ENCODE measurements around the gene FHAD1.
"Not testable (repeated sequence)": the region's sequence is repeated elsewhere in the genome, so short reads cannot be mapped to it uniquely, and the experiment has no call there.

The FHAD1 gene

GRCh38 chr1:15279576-15280230 is 32.7 kb downstream of the FHAD1 start:
- DNase-seq = no peak

DNA sequence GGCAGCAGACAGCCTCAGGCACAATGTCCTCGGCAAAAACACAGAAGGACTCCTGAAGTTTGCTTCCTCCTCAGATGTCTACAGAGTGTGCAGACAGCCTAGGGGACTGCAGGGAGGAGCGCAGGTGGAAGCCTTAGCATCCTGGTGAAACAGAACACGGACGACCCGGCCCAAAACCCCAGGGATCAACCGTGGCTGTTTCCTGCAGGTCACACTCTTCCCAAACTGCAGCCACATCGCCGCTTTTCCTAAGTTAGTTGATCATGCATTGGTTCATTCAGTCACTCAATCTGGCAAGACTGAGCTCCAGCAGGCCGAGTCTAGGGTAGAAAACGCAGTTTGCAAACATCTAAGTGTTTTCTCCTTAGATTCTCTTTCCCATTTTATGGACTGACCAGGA is 33.4 kb downstream of the FHAD1 start:
- no peak for DNase-seq

DNA sequence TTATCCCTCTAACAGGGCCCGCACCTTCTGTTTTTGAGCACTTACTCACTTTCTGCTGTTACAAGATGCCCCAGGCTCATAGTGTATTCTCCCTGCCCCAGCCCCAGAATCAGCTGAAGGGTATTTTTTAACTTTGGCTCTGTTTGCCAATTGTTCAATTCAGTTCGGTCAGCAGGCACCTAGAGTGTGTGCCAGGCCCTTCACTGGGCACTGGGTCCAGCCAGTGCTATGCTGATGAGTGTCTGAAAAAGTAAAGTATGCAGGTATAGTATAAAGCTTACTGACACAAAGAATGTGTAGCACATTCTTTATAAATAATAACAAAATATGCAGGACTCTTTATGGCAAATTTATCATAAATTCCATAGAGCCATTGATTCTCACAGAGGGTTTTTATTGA is 35.0 kb downstream of the FHAD1 start:
- no peak for DNase-seq

DNA sequence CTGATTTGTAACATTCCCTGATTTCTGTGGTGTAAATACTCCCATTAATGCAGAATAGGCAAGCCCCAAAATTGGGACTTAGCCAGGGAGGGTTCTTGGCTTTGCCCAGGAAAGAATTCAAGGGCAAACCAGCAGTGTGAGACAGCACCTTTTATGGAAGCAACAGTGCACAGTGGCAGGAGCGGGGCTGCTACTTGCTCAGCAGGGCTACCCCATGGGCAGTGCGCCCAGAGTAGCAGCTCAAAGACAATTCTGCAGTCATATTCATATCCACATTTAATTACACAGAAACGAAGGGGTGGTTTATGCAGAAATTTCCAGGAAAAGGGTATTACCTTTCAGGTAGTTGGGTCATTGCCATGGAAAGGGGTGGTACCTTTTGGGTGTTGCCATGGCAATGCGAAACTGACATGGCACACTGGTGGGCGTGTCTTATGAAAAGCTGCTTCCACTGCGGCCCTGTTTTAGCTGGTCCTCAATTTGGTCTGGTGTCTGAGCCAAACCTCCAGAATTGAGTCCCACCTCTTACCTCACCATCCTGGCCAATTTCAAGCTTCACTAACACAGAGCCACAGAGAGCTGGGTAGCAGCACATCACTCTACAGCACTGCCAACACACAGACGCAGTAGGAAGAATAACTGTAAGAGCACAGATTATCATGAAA is 35.9 kb downstream of the FHAD1 start:
- DNase-seq = no peak

DNA sequence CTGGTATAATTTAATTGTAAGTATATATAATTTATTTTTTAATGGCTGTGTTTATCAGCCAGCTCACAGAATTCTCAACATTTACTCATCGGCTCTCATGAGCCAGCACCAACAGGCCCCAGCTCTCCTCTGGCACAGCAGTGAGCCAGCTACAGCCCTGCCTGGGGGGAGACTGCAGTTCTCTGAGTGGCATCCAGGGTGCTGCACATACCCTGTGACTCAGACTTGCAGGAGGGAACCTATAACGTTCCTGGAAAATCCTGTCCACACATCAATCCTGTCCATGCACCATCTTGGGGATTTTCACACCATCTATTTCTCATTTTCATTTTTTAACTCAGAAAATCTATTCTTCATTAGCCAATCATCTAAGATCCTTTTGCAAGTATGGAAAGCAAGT is 36.5 kb downstream of the FHAD1 start:
- no peak for DNase-seq

GRCh38 chr1:15286452-15286851 is 39.4 kb downstream of the FHAD1 start:
- DNase-seq = no peak

GRCh38 chr1:15287035-15287979 is 40.3 kb downstream of the FHAD1 start:
- DNase-seq = no peak

DNA sequence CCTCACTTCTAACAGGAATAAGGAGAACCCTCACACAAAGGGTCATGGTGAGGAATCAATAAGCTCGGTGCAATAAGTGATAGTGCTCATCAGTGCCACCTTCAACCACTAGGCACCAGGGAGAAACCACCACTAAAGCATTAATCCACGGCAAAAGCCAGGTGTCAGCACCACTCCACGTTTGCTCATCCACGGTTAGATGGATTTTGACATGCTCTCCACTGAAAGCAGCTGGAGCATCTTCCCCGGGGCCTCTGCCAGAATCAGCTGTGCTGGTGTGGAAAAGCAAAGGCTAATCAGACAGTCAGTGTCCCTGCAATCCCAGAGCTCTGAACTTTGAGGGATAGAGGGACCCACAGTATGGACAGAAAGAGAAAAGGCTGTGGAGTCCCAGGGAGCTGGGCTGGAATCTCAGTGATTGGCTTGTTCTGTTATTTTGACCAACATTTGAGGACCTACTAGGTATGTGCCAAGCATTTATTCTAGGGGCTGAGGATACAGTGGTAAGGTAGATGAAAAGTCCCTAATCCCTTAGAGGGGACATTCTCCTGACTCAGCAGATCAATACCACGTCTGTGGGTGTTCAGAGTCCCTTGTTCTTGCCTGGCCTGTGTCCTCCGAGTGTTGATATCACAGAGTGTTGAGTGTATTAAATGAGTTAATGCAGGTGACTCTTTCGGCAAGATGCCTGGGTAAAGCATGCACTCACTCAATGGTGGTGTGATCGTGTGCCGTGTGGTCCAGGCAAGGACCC is 41.3 kb downstream of the FHAD1 start:
- DNase-seq = no peak

DNA sequence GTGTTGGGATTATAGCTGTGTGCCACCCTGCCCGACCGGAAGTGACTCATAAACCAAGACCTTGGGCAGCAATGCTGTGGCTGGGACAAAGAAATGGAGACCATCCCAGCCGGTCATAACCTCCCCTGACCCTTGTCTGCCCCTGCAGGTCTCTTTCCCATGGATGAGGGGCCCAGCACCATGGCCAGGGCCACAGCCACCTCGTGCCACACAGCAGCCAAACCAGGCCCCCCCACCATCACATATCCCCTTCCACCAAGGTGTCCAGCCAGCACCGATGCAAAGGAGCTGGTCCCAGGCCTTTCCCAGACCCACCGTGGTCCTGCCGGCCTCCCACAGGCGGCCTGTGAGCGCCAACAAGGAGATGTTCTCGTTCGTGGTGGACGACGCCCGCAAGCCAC is 42.2 kb downstream of the FHAD1 start:
- DNase-seq = no peak

- no peak for DNase-seq
These were observed 43.4 kb downstream of the FHAD1 start for GRCh38 chr1:15290382-15290781.

DNA sequence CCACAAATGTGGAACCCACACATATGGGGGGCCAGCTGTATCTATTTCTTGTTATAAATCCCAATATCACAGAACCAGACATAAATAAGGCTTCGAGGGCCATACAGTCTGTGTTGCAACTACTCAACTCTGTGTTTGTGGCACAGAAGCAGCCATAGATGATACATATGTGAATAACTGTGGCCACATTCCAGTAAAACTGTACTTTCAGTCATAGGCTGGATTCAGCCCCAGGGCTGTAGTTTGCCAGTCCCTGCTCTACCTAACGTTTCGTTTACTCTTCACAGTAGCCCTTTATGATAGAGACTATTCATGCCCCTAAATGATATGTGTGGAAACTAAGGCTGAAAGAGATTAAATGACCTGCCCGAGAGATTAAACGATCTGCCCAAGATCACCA is 48.7 kb downstream of the FHAD1 start:
- DNase-seq = no peak

- peak; percentile 2 for DNase-seq
These were observed 49.7 kb downstream of the FHAD1 start for GRCh38 chr1:15296585-15297321.

GRCh38 chr1:15297975-15298374 is 51.0 kb downstream of the FHAD1 start:
- DNase-seq = not testable (repeated sequence)

GRCh38 chr1:15299179-15299578 is 52.2 kb downstream of the FHAD1 start:
- DNase-seq = no peak

GRCh38 chr1:15299806-15300205 is 52.8 kb downstream of the FHAD1 start:
- no peak for DNase-seq

- DNase-seq = no peak
These were observed 56.9 kb downstream of the FHAD1 start for GRCh38 chr1:15303935-15304334.

DNA sequence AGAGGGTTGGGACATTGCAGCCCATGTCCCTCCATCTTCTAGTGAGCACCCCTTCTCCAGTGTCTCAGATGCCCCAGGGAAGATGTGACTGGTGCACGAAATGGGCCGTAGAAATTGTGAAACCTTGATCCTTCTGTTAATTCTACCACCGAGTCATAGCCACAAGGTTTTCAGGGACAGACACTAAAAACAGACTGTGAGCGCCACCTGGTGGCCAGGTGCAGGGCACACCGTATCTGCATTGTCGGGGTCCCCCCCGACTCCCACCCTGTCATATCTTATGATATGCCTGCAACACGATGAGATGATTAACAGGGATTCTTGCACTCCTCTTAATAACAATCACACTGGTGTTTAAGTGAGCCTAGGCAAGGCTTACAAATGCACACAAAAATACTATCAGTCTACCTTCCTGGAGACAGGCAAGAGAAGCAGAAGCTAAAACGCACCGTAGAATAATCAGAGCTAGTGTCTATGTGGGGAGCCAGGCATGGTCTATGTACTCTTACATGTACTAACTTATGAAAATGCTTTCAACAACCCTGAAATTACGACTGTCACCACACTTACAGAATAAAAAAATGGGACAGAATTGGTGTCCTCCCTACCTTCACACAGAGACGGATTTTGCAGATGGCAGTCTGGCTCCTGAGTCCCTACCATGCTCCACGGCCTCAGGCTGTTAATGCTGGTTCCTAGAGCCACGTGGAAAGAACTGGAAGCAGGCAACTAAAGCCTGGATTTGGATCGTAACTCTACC is 57.9 kb downstream of the FHAD1 start:
- no peak for DNase-seq

GRCh38 chr1:15305468-15305770 is 58.4 kb downstream of the FHAD1 start:
- DNase-seq = no peak

- DNase-seq = not testable (repeated sequence)
These were observed 59.3 kb downstream of the FHAD1 start for GRCh38 chr1:15306352-15306751.

DNA sequence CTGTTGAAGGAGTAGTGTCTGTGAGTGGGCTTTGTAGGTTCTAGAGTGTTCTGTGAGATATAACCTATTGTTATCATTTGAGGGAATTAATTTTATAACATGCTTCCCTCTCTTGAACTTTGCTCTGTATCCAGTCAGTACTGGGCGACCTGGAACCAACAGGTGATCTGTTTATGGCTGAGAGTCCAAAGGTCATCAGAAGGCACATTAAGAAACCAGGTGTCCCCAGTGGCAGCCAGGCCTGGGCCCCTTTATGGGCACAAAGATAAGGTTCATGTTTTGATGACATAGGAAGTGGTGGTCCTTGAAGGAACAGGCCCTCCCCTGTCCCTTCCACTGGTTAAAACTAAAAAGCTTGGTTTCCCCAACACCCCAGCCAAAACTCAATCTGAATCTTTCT is 61.1 kb downstream of the FHAD1 start:
- DNase-seq = no peak

DNA sequence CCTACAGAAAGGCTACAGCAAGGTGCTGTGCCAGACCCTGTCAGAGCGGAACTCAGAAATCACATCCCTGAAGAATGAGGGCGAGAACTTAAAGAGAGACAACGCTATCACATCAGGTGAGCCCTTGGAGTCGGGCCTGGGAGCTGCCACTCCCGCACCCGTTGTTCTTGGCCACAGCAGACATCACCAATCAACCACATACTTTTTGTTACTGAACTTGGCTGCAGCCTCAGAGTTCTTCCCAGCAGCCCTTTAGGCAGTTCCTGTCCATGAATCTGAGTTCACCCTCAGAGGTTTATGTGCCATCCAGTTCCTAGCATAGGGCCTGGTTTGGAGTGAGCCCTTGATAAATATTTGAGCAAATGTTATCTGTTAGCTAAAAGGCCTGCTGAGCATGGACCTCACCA is 61.6 kb downstream of the FHAD1 start:
- DNase-seq = no peak

GRCh38 chr1:15309687-15310086 is 62.7 kb downstream of the FHAD1 start:
- no peak for DNase-seq
